ENCODE results near the gene CCDC15. TPM values are rescaled to one million over a fixed set of nuclear protein-coding genes. Genes with fewer than 3 reads are reported as not detected.

Gene CCDC15
- total and polyA plus RNA-seq, 4 experiments from 2014 or later: 0.48 to 2.7 (median 2.1) TPM

DNA sequence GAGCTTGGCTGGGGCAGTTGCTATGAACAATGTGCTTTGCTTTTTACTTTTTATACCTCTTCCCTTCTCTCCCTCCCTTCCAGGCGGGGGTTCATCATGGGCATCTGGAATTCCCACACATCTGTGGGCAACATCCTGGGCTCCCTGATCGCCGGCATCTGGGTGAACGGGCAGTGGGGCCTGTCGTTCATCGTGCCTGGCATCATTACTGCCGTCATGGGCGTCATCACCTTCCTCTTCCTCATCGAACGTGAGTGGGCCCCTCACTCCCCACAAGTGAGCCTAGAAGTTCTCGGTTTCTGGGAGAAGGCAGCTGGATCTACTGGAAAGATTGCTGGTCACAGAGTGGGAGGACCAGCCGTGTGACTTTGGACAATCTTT, 126.5 kb downstream of the CCDC15 start:
- H3K4me3 ChIP-seq (ENCODE audit: low read length in 2 of 2): no peak overlapping the region
- no peaks in the 10 kb centered on the region for H3K27me3 ChIP-seq (ENCODE audit: insufficient read depth, low read length)
- peaks cover 0 to 1% (median 0%) of the 10 kb centered on the region in 4 donors for H3K4me1 Mint-ChIP-seq
- DNase-seq: no peak
- H3K27ac Mint-ChIP-seq: no peak overlapping the region
- no peaks in the 10 kb centered on the region for H3K4me1 ChIP-seq (ENCODE audit: insufficient read depth, low read length)
- intact Hi-C loops (cut with micrococcal nuclease): no loop called here
- H3K27ac ChIP-seq (ENCODE audit: low read depth, low read length): no peak overlapping the region
- no peaks in the 10 kb centered on the region for H3K9me3 ChIP-seq (ENCODE audit: control insufficient read depth in 1 of 2, low read length in 2 of 2)
- H3K36me3 ChIP-seq (ENCODE audit: insufficient read depth, low read length): no peaks in the 10 kb centered on the region
- no peak overlapping the region for H3K4me3 Mint-ChIP-seq
- no peaks in the 10 kb centered on the region for H3K36me3 Mint-ChIP-seq
- H3K27me3 Mint-ChIP-seq: peaks cover 5 to 12% of the 10 kb centered on the region in 2 donors
- no peaks in the 10 kb centered on the region for H3K9me3 Mint-ChIP-seq
- ChIA-PET CTCF (ENCODE audit: partially characterized antibody) (no interaction called here), POLR2A (ENCODE audit: partially characterized antibody) (no interaction called here)

GRCh38 chr11:125081098-125081798, 127.2 kb downstream of the CCDC15 start:
- Histone ChIP-seq H3K27ac (ENCODE audit: low read depth, low read length) (no peak overlapping the region), H3K4me3 (ENCODE audit: low read length in 2 of 2) (no peak overlapping the region), H3K4me1 (ENCODE audit: insufficient read depth, low read length) (no peaks in the 10 kb centered on the region), H3K9me3 (ENCODE audit: control insufficient read depth in 1 of 2, low read length in 2 of 2) (no peaks in the 10 kb centered on the region), H3K27me3 (ENCODE audit: insufficient read depth, low read length) (no peaks in the 10 kb centered on the region), H3K36me3 (ENCODE audit: insufficient read depth, low read length) (no peaks in the 10 kb centered on the region)
- ChIA-PET CTCF (ENCODE audit: partially characterized antibody) (no interaction called here), POLR2A (ENCODE audit: partially characterized antibody) (no interaction called here)
- peaks cover 0 to 1% (median 0%) of the 10 kb centered on the region in 4 donors for H3K4me1 Mint-ChIP-seq
- no peaks in the 10 kb centered on the region for H3K9me3 Mint-ChIP-seq
- no peak overlapping the region for H3K4me3 Mint-ChIP-seq
- DNase-seq: no peak
- no peaks in the 10 kb centered on the region for H3K36me3 Mint-ChIP-seq
- H3K27ac Mint-ChIP-seq: no peak overlapping the region
- H3K27me3 Mint-ChIP-seq: peaks cover 5 to 14% of the 10 kb centered on the region in 2 donors
- intact Hi-C loops (cut with micrococcal nuclease): no loop called here

- Histone ChIP-seq H3K4me1 (ENCODE audit: insufficient read depth, low read length) (no peaks in the 10 kb centered on the region), H3K4me3 (ENCODE audit: low read length in 2 of 2) (no peak overlapping the region), H3K27ac (ENCODE audit: low read depth, low read length) (no peak overlapping the region), H3K9me3 (ENCODE audit: control insufficient read depth in 1 of 2, low read length in 2 of 2) (no peaks in the 10 kb centered on the region), H3K36me3 (ENCODE audit: insufficient read depth, low read length) (no peaks in the 10 kb centered on the region), H3K27me3 (ENCODE audit: insufficient read depth, low read length) (no peaks in the 10 kb centered on the region)
- intact Hi-C loops (cut with micrococcal nuclease): no loop called here
- ChIA-PET CTCF (ENCODE audit: partially characterized antibody) (no interaction called here), POLR2A (ENCODE audit: partially characterized antibody) (no interaction called here)
- Mint-ChIP-seq H3K4me3 (no peak overlapping the region), H3K27me3 (peaks cover 5 to 14% of the 10 kb centered on the region in 2 donors), H3K4me1 (peaks cover 0 to 1% (median 0%) of the 10 kb centered on the region in 4 donors), H3K9me3 (no peaks in the 10 kb centered on the region), H3K36me3 (no peaks in the 10 kb centered on the region), H3K27ac (no peak overlapping the region)
- no peak for DNase-seq
These were observed 128.0 kb downstream of the CCDC15 start for GRCh38 chr11:125082040-125082439.

DNA sequence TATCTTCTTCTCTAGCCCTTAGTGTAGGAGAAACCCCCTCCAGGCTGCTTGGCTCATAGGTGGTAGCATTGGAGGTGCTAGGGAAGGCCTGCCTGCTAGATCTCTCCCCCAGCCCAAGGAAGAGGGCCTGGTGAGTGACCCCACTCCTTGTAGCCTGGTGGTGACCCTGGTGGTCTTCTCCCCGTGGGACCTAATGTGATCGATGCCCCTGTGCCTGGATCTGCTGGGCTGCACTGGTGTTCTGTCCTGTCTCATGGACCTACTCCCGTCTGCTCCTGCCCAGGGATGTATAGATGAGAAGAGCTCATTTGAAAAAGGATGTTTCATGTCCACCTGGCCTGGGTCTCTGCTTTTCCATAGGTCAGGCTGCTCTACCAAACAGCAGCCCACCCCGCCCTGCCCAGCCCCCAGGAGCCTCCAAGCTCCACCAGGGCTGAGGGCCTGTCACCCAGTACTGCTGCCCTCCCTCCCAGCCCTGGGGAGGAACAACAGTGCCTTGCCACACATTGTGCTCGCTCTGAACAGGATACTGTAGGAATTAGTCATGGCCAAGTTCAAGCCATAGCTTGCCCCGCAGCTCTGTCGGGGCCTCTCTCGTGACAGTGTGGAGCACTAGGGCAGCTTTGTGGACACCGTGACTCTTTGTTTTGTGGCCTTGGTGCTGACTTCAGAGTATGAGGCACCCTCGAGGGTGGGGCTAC, 128.8 kb downstream of the CCDC15 start:
- peaks cover 5 to 13% of the 10 kb centered on the region in 2 donors for H3K27me3 Mint-ChIP-seq
- CTCF ChIA-PET (ENCODE audit: partially characterized antibody): no interaction called here
- H3K4me3 ChIP-seq (ENCODE audit: low read length in 2 of 2): no peak overlapping the region
- H3K4me3 Mint-ChIP-seq: no peak overlapping the region
- H3K27ac ChIP-seq (ENCODE audit: low read depth, low read length): no peak overlapping the region
- no peaks in the 10 kb centered on the region for H3K27me3 ChIP-seq (ENCODE audit: insufficient read depth, low read length)
- no peaks in the 10 kb centered on the region for H3K36me3 Mint-ChIP-seq
- no peaks in the 10 kb centered on the region for H3K9me3 ChIP-seq (ENCODE audit: control insufficient read depth in 1 of 2, low read length in 2 of 2)
- H3K9me3 Mint-ChIP-seq: no peaks in the 10 kb centered on the region
- peaks cover 0 to 1% (median 0%) of the 10 kb centered on the region in 4 donors for H3K4me1 Mint-ChIP-seq
- intact Hi-C loops (cut with micrococcal nuclease): no loop called here
- POLR2A ChIA-PET (ENCODE audit: partially characterized antibody): no interaction called here
- no peak overlapping the region for H3K27ac Mint-ChIP-seq
- H3K36me3 ChIP-seq (ENCODE audit: insufficient read depth, low read length): no peaks in the 10 kb centered on the region
- no peaks in the 10 kb centered on the region for H3K4me1 ChIP-seq (ENCODE audit: insufficient read depth, low read length)
- DNase-seq: no peak

- DNase-seq: no peak
- Mint-ChIP-seq H3K4me3 (no peak overlapping the region), H3K9me3 (no peaks in the 10 kb centered on the region), H3K4me1 (peaks cover 0 to 1% (median 0%) of the 10 kb centered on the region in 4 donors), H3K36me3 (no peaks in the 10 kb centered on the region), H3K27ac (no peak overlapping the region), H3K27me3 (peaks cover 2 to 7% of the 10 kb centered on the region in 2 donors)
- H3K9me3 ChIP-seq (ENCODE audit: control insufficient read depth in 1 of 2, low read length in 2 of 2): no peaks in the 10 kb centered on the region
- H3K36me3 ChIP-seq (ENCODE audit: insufficient read depth, low read length): no peaks in the 10 kb centered on the region
- no peak overlapping the region for H3K27ac ChIP-seq (ENCODE audit: low read depth, low read length)
- POLR2A ChIA-PET (ENCODE audit: partially characterized antibody): no interaction called here
- intact Hi-C loops (cut with micrococcal nuclease): no loop called here
- no peaks in the 10 kb centered on the region for H3K27me3 ChIP-seq (ENCODE audit: insufficient read depth, low read length)
- no peak overlapping the region for H3K4me3 ChIP-seq (ENCODE audit: low read length in 2 of 2)
- CTCF ChIA-PET (ENCODE audit: partially characterized antibody): no interaction called here
- no peaks in the 10 kb centered on the region for H3K4me1 ChIP-seq (ENCODE audit: insufficient read depth, low read length)
These were observed 129.5 kb downstream of the CCDC15 start for GRCh38 chr11:125083312-125084056.

DNA sequence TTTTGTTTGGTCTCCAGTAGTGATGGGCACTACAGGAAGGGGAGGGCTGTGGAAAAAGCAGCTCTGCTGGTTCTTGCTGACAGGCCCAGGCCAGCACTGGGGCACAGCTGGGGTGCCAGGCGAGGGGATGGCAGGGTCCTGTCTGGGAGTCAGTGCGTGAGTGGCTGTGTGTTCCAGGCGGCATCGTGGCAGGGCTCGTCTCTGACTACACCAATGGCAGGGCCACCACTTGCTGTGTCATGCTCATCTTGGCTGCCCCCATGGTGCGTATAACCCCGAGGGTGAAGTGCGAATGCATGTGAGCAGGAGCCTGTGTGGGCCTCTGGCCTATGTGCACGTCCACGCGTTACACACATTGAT, 130.0 kb downstream of the CCDC15 start:
- ChIA-PET POLR2A (ENCODE audit: partially characterized antibody) (no interaction called here), CTCF (ENCODE audit: partially characterized antibody) (no interaction called here)
- no peak for DNase-seq
- Mint-ChIP-seq H3K27ac (no peak overlapping the region), H3K9me3 (no peaks in the 10 kb centered on the region), H3K36me3 (no peaks in the 10 kb centered on the region), H3K4me3 (no peak overlapping the region), H3K4me1 (peaks cover 0 to 1% (median 0%) of the 10 kb centered on the region in 4 donors), H3K27me3 (peaks cover 2 to 7% of the 10 kb centered on the region in 2 donors)
- Histone ChIP-seq H3K36me3 (ENCODE audit: insufficient read depth, low read length) (no peaks in the 10 kb centered on the region), H3K4me1 (ENCODE audit: insufficient read depth, low read length) (no peaks in the 10 kb centered on the region), H3K9me3 (ENCODE audit: control insufficient read depth in 1 of 2, low read length in 2 of 2) (no peaks in the 10 kb centered on the region), H3K4me3 (ENCODE audit: low read length in 2 of 2) (no peak overlapping the region), H3K27ac (ENCODE audit: low read depth, low read length) (no peak overlapping the region), H3K27me3 (ENCODE audit: insufficient read depth, low read length) (no peaks in the 10 kb centered on the region)
- intact Hi-C loops (cut with micrococcal nuclease): no loop called here

DNA sequence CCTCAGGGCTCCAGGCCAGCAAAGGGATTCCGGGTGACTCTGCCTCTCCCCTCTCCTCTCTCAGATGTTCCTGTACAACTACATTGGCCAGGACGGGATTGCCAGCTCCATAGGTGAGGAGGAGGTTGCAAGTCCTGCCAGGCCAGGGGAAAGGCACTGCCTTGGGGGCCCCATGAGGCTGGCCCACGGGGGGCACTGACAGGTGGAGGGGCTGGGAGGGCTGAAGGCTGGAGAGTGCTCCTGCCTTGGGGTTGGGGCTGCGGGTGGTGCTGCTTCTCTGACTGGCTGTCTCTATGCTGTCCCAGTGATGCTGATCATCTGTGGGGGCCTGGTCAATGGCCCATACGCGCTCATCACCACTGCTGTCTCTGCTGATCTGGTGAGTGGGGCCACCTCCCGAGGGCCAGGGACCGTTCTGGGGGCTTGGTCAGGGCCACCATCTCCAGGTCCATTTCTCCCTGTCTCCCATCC, 130.8 kb downstream of the CCDC15 start:
- H3K9me3 ChIP-seq (ENCODE audit: control insufficient read depth in 1 of 2, low read length in 2 of 2): no peaks in the 10 kb centered on the region
- Mint-ChIP-seq H3K27me3 (peaks cover 2 to 7% of the 10 kb centered on the region in 2 donors), H3K27ac (no peak overlapping the region), H3K4me3 (no peak overlapping the region), H3K9me3 (no peaks in the 10 kb centered on the region), H3K4me1 (peaks cover 0 to 1% (median 0%) of the 10 kb centered on the region in 4 donors), H3K36me3 (no peaks in the 10 kb centered on the region)
- CTCF ChIA-PET (ENCODE audit: partially characterized antibody): no interaction called here
- H3K4me1 ChIP-seq (ENCODE audit: insufficient read depth, low read length): no peaks in the 10 kb centered on the region
- H3K36me3 ChIP-seq (ENCODE audit: insufficient read depth, low read length): no peaks in the 10 kb centered on the region
- POLR2A ChIA-PET (ENCODE audit: partially characterized antibody): no interaction called here
- no peak for DNase-seq
- intact Hi-C loops (cut with micrococcal nuclease): no loop called here
- no peak overlapping the region for H3K27ac ChIP-seq (ENCODE audit: low read depth, low read length)
- H3K27me3 ChIP-seq (ENCODE audit: insufficient read depth, low read length): no peaks in the 10 kb centered on the region
- H3K4me3 ChIP-seq (ENCODE audit: low read length in 2 of 2): no peak overlapping the region

Measured in CD4-positive, alpha-beta memory T cell (primary cell).